Daoy (cell line): Measurements from ENCODE around the gene EML1. TPM values are rescaled to one million over a fixed set of nuclear protein-coding genes. Genes with fewer than 3 reads are reported as not detected.

Source experiments
- DNase-seq: peaks from one replicate; pipeline ENCODE4 v3.0.0-alpha.2; 2015; ENCODE audit warnings: low read depth
- total RNA-seq: library from RNA; depleted of rRNA; stranded (reverse); fragments of >200 nt; shearing (Covaris generic); gene quantifications from 2 replicates; pipeline ENCODE4 v1.2.3, GENCODE V29; 2014

Gene EML1
- total RNA-seq, 1 experiment from 2014 or later: 95.5 TPM

- DNase-seq: no peak
Measured at GRCh38 chr14:99902925-99903324, 109.7 kb downstream of the EML1 start.

- DNase-seq: no peak
Measured at GRCh38 chr14:99904506-99904905, 111.3 kb downstream of the EML1 start.

GRCh38 chr14:99905121-99905520 is 111.9 kb downstream of the EML1 start:
- no peak for DNase-seq

GRCh38 chr14:99907761-99908652 is 114.8 kb downstream of the EML1 start:
- no peak for DNase-seq

- no peak for DNase-seq
Measured at GRCh38 chr14:99908653-99909250, 115.5 kb downstream of the EML1 start.

GRCh38 chr14:99909513-99910064 is 116.4 kb downstream of the EML1 start:
- DNase-seq: peak; percentile 44

- peak; percentile 89 for DNase-seq
Measured at GRCh38 chr14:99910337-99911309, 117.4 kb downstream of the EML1 start.

- DNase-seq: no peak
Measured at GRCh38 chr14:99915305-99916090, 122.3 kb downstream of the EML1 start.

- DNase-seq: no peak
Measured at GRCh38 chr14:99916091-99916383, 122.8 kb downstream of the EML1 start.

- no peak for DNase-seq
Measured at GRCh38 chr14:99918781-99919180, 125.6 kb downstream of the EML1 start.

- DNase-seq: no peak
Measured at GRCh38 chr14:99921425-99921824, 128.2 kb downstream of the EML1 start.

GRCh38 chr14:99924379-99924778 is 131.2 kb downstream of the EML1 start:
- no peak for DNase-seq

- DNase-seq: no peak
Measured at GRCh38 chr14:99925471-99925870, 132.3 kb downstream of the EML1 start.

- no peak for DNase-seq
Measured at GRCh38 chr14:99928963-99929362, 135.8 kb downstream of the EML1 start.

- DNase-seq: no peak
Measured at GRCh38 chr14:99929601-99930000, 136.4 kb downstream of the EML1 start.

- no peak for DNase-seq
Measured at GRCh38 chr14:99930420-99931274, 137.4 kb downstream of the EML1 start.

GRCh38 chr14:99931308-99931707 is 138.1 kb downstream of the EML1 start:
- DNase-seq: no peak

- no peak for DNase-seq
Measured at GRCh38 chr14:99936056-99936455, 142.8 kb downstream of the EML1 start.

- DNase-seq: no peak
Measured at GRCh38 chr14:99936738-99937474, 143.7 kb downstream of the EML1 start.
